Activated CD4-positive, alpha-beta memory T cell treated with anti-CD3 and anti-CD28 coated beads for 36 hours (primary cell): ENCODE data around the gene TSPAN5. TPM values are rescaled to one million over a fixed set of nuclear protein-coding genes. Genes with fewer than 3 reads are reported as not detected.

Experiments
- CTCF ChIA-PET: fragments of 350-600 bp; sonication (Branson Sonifier 250); formaldehyde crosslinking; loops from one replicate; lab custom pipeline; 2021; ENCODE audit warnings: antibody characterized with exemption, inconsistent platforms; lab: Charles Lee
- POLR2A ChIA-PET: fragments of 350-600 bp; sonication (Branson Sonifier 250); formaldehyde crosslinking; loops from one replicate; lab custom pipeline; 2021; ENCODE audit warnings: antibody characterized with exemption; lab: Charles Lee
- DNase-seq: peaks from one replicate; pipeline ENCODE4 v3.0.0-alpha.2; 2020
- H3K27ac Mint-ChIP-seq: one replicate; pipeline ENCODE4 v1.8.0; 2021; ENCODE audit warnings: mixed read lengths
- H3K27me3 Mint-ChIP-seq: one replicate; pipeline ENCODE4 v1.8.0; 2021; ENCODE audit warnings: mixed read lengths
- H3K36me3 Mint-ChIP-seq: one replicate; pipeline ENCODE4 v1.8.0; 2021; ENCODE audit warnings: mixed read lengths
- H3K4me1 Mint-ChIP-seq: one replicate; pipeline ENCODE4 v1.8.0; 2021; ENCODE audit warnings: low read depth, mixed read lengths
- H3K4me3 Mint-ChIP-seq: one replicate; pipeline ENCODE4 v1.8.0; 2021; ENCODE audit warnings: mild to moderate bottlenecking, mixed read lengths
- H3K9me3 Mint-ChIP-seq: one replicate; pipeline ENCODE4 v1.8.0; 2021; ENCODE audit warnings: mixed read lengths
- intact Hi-C: fragments of 100-400 bp; cut with micrococcal nuclease; formaldehyde crosslinking; loops from one replicate; pipeline ENCODE4 v1.15.1; 2023
- total RNA-seq, 2 experiments: library from RNA; stranded (reverse); gene quantifications; one replicate each; pipeline ENCODE4 v1.2.3, GENCODE V29; 2021

Gene TSPAN5
- total RNA-seq, 2 experiments from 2014 or later = 19.2 to 20.4 TPM

- Mint-ChIP-seq H3K27ac (no peak overlapping the region), H3K4me3 (no peak overlapping the region), H3K4me1 (peaks cover 42% of the 10 kb centered on the region), H3K27me3 (no peaks in the 10 kb centered on the region), H3K36me3 (peaks cover 11% of the 10 kb centered on the region), H3K9me3 (no peaks in the 10 kb centered on the region)
- no peak for DNase-seq
- CTCF ChIA-PET = interaction anchor here (0.7 to 1.1 kb wide), 2 partner anchors 19 to 546 kb away, joined by 3 read pairs; no protein-coding TSS in a partner anchor
- POLR2A ChIA-PET = no interaction called here
- intact Hi-C loops = no loop called here
Observed at GRCh38 chr4:98508829-98509598, 149.4 kb downstream of the TSPAN5 start.

- no peak overlapping the region for H3K27ac Mint-ChIP-seq
- POLR2A ChIA-PET = no interaction called here
- intact Hi-C loops = no loop called here
- H3K36me3 Mint-ChIP-seq = peaks cover 13% of the 10 kb centered on the region
- no peak overlapping the region for H3K4me3 Mint-ChIP-seq
- H3K27me3 Mint-ChIP-seq = no peaks in the 10 kb centered on the region
- peaks cover 41% of the 10 kb centered on the region for H3K4me1 Mint-ChIP-seq
- H3K9me3 Mint-ChIP-seq = no peaks in the 10 kb centered on the region
- DNase-seq = no peak
- CTCF ChIA-PET = no interaction called here
Observed at GRCh38 chr4:98508248-98508647, 150.2 kb downstream of the TSPAN5 start.

- no peak overlapping the region for H3K27ac Mint-ChIP-seq
Observed at GRCh38 chr4:98507299-98507698, 151.1 kb downstream of the TSPAN5 start.

GRCh38 chr4:98506462-98507132 lies 151.8 kb downstream of the TSPAN5 start:
- Mint-ChIP-seq H3K36me3 (peaks cover 23% of the 10 kb centered on the region), H3K27ac (no peak overlapping the region), H3K4me1 (peaks cover 33% of the 10 kb centered on the region), H3K4me3 (no peak overlapping the region), H3K9me3 (no peaks in the 10 kb centered on the region), H3K27me3 (no peaks in the 10 kb centered on the region)
- CTCF ChIA-PET = interaction anchor here (0.6 to 0.9 kb wide), 2 partner anchors 39 kb away, joined by 3 to 4 read pairs; no protein-coding TSS in a partner anchor
- POLR2A ChIA-PET = no interaction called here
- DNase-seq = no peak
- intact Hi-C loops = no loop called here

More at GRCh38 chr4:98507299-98507698, 151.1 kb downstream of the TSPAN5 start:
- Mint-ChIP-seq H3K9me3 (no peaks in the 10 kb centered on the region), H3K4me3 (no peak overlapping the region), H3K27me3 (no peaks in the 10 kb centered on the region), H3K4me1 (peaks cover 33% of the 10 kb centered on the region), H3K36me3 (peaks cover 20% of the 10 kb centered on the region)
- DNase-seq = no peak
- intact Hi-C loops = no loop called here
- ChIA-PET CTCF (no interaction called here), POLR2A (no interaction called here)

GRCh38 chr4:98505992-98506391 lies 152.4 kb downstream of the TSPAN5 start:
- no peak overlapping the region for H3K4me3 Mint-ChIP-seq
- no peak for DNase-seq
- peaks cover 35% of the 10 kb centered on the region for H3K4me1 Mint-ChIP-seq
- H3K27me3 Mint-ChIP-seq = no peaks in the 10 kb centered on the region
- intact Hi-C loops = no loop called here
- H3K36me3 Mint-ChIP-seq = peaks cover 29% of the 10 kb centered on the region
- no peak overlapping the region for H3K27ac Mint-ChIP-seq
- POLR2A ChIA-PET = no interaction called here
- H3K9me3 Mint-ChIP-seq = no peaks in the 10 kb centered on the region
- CTCF ChIA-PET = interaction anchor here (0.9 kb wide), 1 partner anchor 38 kb away, joined by 3 read pairs; no protein-coding TSS in a partner anchor

- Mint-ChIP-seq H3K27me3 (no peaks in the 10 kb centered on the region), H3K27ac (no peak overlapping the region), H3K9me3 (no peaks in the 10 kb centered on the region), H3K4me1 (peaks cover 19% of the 10 kb centered on the region), H3K36me3 (peaks cover 30% of the 10 kb centered on the region), H3K4me3 (no peak overlapping the region)
- POLR2A ChIA-PET = no interaction called here
- no peak for DNase-seq
- CTCF ChIA-PET = no interaction called here
- intact Hi-C loops = no loop called here
Observed at GRCh38 chr4:98504091-98504490, 154.3 kb downstream of the TSPAN5 start.

GRCh38 chr4:98503676-98504075 lies 154.7 kb downstream of the TSPAN5 start:
- Mint-ChIP-seq H3K36me3 (peaks cover 30% of the 10 kb centered on the region), H3K27me3 (no peaks in the 10 kb centered on the region), H3K9me3 (no peaks in the 10 kb centered on the region), H3K27ac (no peak overlapping the region), H3K4me1 (peaks cover 15% of the 10 kb centered on the region), H3K4me3 (no peak overlapping the region)
- intact Hi-C loops = no loop called here
- POLR2A ChIA-PET = no interaction called here
- no peak for DNase-seq
- CTCF ChIA-PET = no interaction called here

GRCh38 chr4:98502624-98503023 lies 155.8 kb downstream of the TSPAN5 start:
- intact Hi-C loops = no loop called here
- DNase-seq = no peak

GRCh38 chr4:98502031-98502430 lies 156.4 kb downstream of the TSPAN5 start:
- H3K9me3 Mint-ChIP-seq = no peaks in the 10 kb centered on the region
- H3K27ac Mint-ChIP-seq = no peak overlapping the region
- no peak overlapping the region for H3K4me3 Mint-ChIP-seq
- H3K27me3 Mint-ChIP-seq = no peaks in the 10 kb centered on the region
- DNase-seq = no peak
- ChIA-PET POLR2A (interaction anchor here (1.4 kb wide), 1 partner anchor 34 kb away, joined by 3 read pairs; no protein-coding TSS in a partner anchor), CTCF (no interaction called here)
- H3K36me3 Mint-ChIP-seq = peaks cover 28% of the 10 kb centered on the region
- peaks cover 9% of the 10 kb centered on the region for H3K4me1 Mint-ChIP-seq
- intact Hi-C loops = no loop called here

More at GRCh38 chr4:98502624-98503023, 155.8 kb downstream of the TSPAN5 start:
- H3K4me3 Mint-ChIP-seq = no peak overlapping the region
- no peak overlapping the region for H3K27ac Mint-ChIP-seq
- H3K4me1 Mint-ChIP-seq = peaks cover 9% of the 10 kb centered on the region
- POLR2A ChIA-PET = interaction anchor here (1.4 kb wide), 1 partner anchor 35 kb away, joined by 3 read pairs; no protein-coding TSS in a partner anchor
- no peaks in the 10 kb centered on the region for H3K9me3 Mint-ChIP-seq
- CTCF ChIA-PET = no interaction called here
- H3K27me3 Mint-ChIP-seq = no peaks in the 10 kb centered on the region
- peaks cover 30% of the 10 kb centered on the region for H3K36me3 Mint-ChIP-seq

GRCh38 chr4:98501383-98501782 lies 157.0 kb downstream of the TSPAN5 start:
- Mint-ChIP-seq H3K36me3 (peaks cover 31% of the 10 kb centered on the region), H3K4me1 (peaks cover 9% of the 10 kb centered on the region)
- intact Hi-C loops = no loop called here

GRCh38 chr4:98498774-98499173 lies 159.6 kb downstream of the TSPAN5 start:
- Mint-ChIP-seq H3K4me3 (no peak overlapping the region), H3K9me3 (no peaks in the 10 kb centered on the region), H3K36me3 (peaks cover 22% of the 10 kb centered on the region), H3K4me1 (peaks cover 13% of the 10 kb centered on the region), H3K27ac (no peak overlapping the region), H3K27me3 (no peaks in the 10 kb centered on the region)
- DNase-seq = no peak
- ChIA-PET POLR2A (no interaction called here), CTCF (interaction anchor here (1.0 kb wide), 1 partner anchor 16 kb away, joined by 3 read pairs; no protein-coding TSS in a partner anchor)
- intact Hi-C loops = no loop called here

More at GRCh38 chr4:98501383-98501782, 157.0 kb downstream of the TSPAN5 start:
- ChIA-PET CTCF (no interaction called here), POLR2A (no interaction called here)
- Mint-ChIP-seq H3K27ac (no peak overlapping the region), H3K4me3 (no peak overlapping the region), H3K27me3 (no peaks in the 10 kb centered on the region), H3K9me3 (no peaks in the 10 kb centered on the region)
- no peak for DNase-seq

GRCh38 chr4:98496152-98496845 lies 162.1 kb downstream of the TSPAN5 start:
- ChIA-PET POLR2A (no interaction called here), CTCF (no interaction called here)
- no peak overlapping the region for H3K27ac Mint-ChIP-seq
- intact Hi-C loops = no loop called here
- no peaks in the 10 kb centered on the region for H3K9me3 Mint-ChIP-seq
- H3K36me3 Mint-ChIP-seq = peaks cover 10% of the 10 kb centered on the region
- no peaks in the 10 kb centered on the region for H3K27me3 Mint-ChIP-seq
- no peak overlapping the region for H3K4me3 Mint-ChIP-seq
- no peak for DNase-seq
- peaks cover 30% of the 10 kb centered on the region for H3K4me1 Mint-ChIP-seq
